Fibroblast of skin of back (primary cell): ENCODE data around the gene CRISP1. TPM values are rescaled to one million over a fixed set of nuclear protein-coding genes. Genes with fewer than 3 reads are reported as not detected.
"Not testable (repeated sequence)": the region's sequence is repeated elsewhere in the genome, so short reads cannot be mapped to it uniquely, and the experiment has no call there.

Source experiments
- DNase-seq: peaks from one replicate; pipeline ENCODE4 v3.0.0-alpha.2; 2013
- polyA plus RNA-seq, 2 experiments: library from polyadenylated mRNA; unstranded; fragments of 120-200 nt; gene quantifications; one replicate each; pipeline ENCODE4 v1.2.1, GENCODE V29; 2013; ENCODE audit not compliant: insufficient read length in 2 of 2

The CRISP1 gene
- polyA plus RNA-seq (2013, experiment 1 of 2; ENCODE audit: insufficient read length): not detected
- polyA plus RNA-seq (2013, experiment 2 of 2; ENCODE audit: insufficient read length): not detected

GRCh38 chr6:49866485-49866943, at the start of gene CRISP1:
Gene CRISP1 (minus strand): TSS chr6:49866535. CDS start chr6:49857400, 9,135 bp downstream.
- DNase-seq: no peak

- DNase-seq: no peak
Measured at GRCh38 chr6:49915035-49915434, 48.7 kb upstream of the CRISP1 start.

GRCh38 chr6:49913636-49914375, 47.5 kb upstream of the CRISP1 start:
- no peak for DNase-seq

GRCh38 chr6:49912196-49912595, 45.9 kb upstream of the CRISP1 start:
- no peak for DNase-seq

GRCh38 chr6:49911252-49911651, 44.9 kb upstream of the CRISP1 start:
- DNase-seq: no peak

- DNase-seq: no peak
Measured at GRCh38 chr6:49909563-49909962, 43.2 kb upstream of the CRISP1 start.

GRCh38 chr6:49906526-49906925, 40.2 kb upstream of the CRISP1 start:
- DNase-seq: no peak

- DNase-seq: no peak
Measured at GRCh38 chr6:49905296-49905695, 39.0 kb upstream of the CRISP1 start.

GRCh38 chr6:49902856-49903255, 36.5 kb upstream of the CRISP1 start:
- DNase-seq: no peak

GRCh38 chr6:49898904-49899566, 32.7 kb upstream of the CRISP1 start:
- no peak for DNase-seq

- DNase-seq: not testable (repeated sequence)
Measured at GRCh38 chr6:49895553-49895952, 29.2 kb upstream of the CRISP1 start.

- DNase-seq: no peak
Measured at GRCh38 chr6:49892280-49892679, 25.9 kb upstream of the CRISP1 start.

GRCh38 chr6:49890988-49891387, 24.7 kb upstream of the CRISP1 start:
- DNase-seq: no peak

- no peak for DNase-seq
Measured at GRCh38 chr6:49888742-49889431, 22.6 kb upstream of the CRISP1 start.

GRCh38 chr6:49868951-49869529, 2.7 kb upstream of the CRISP1 start:
- DNase-seq: no peak

GRCh38 chr6:49856282-49856681, 10.1 kb downstream of the CRISP1 start:
- DNase-seq: no peak

GRCh38 chr6:49855221-49855620, 11.1 kb downstream of the CRISP1 start:
- DNase-seq: no peak

- DNase-seq: no peak
Measured at GRCh38 chr6:49852975-49853374, 13.4 kb downstream of the CRISP1 start.

GRCh38 chr6:49849213-49849907, 17.0 kb downstream of the CRISP1 start:
- peak; percentile 41 for DNase-seq

- DNase-seq: no peak
Measured at GRCh38 chr6:49847673-49848072, 18.7 kb downstream of the CRISP1 start.

- DNase-seq: no peak
Measured at GRCh38 chr6:49847014-49847413, 19.3 kb downstream of the CRISP1 start.

- DNase-seq: no peak
Measured at GRCh38 chr6:49841424-49841823, 24.9 kb downstream of the CRISP1 start.
